NCI-H2227 (cell line): Measurements from ENCODE around the gene ARHGAP15.
A peak's percentile ranks its signal among the peaks of the same experiment; 100 is the strongest.

Experiments used
- DNase-seq: peaks from one replicate; lab custom pipeline; 2025; ENCODE audit not compliant: unreplicated experiment; lab: John Stamatoyannopoulos, UW

ARHGAP15 gene

DNA sequence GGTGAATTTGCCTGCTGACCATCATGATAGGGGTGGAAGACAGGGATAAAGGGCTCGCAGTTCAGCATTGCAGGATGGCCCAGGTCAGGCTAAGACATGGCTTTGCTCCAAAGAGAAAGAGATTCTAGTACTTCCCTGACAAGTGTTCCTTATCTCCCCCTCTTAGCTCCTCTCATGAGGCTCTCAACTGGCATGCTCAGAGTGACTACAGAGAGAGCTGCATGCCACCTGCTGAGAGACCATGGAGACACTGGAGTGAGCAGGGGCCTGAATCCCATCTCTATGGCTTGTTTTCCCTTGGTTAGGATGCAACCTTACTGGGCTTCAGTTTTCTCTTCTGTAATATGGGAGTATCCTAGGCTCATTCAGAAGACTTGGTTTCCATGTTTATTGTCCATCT is 94.3 kb downstream of the ARHGAP15 start:
- DNase-seq, result no peak

DNA sequence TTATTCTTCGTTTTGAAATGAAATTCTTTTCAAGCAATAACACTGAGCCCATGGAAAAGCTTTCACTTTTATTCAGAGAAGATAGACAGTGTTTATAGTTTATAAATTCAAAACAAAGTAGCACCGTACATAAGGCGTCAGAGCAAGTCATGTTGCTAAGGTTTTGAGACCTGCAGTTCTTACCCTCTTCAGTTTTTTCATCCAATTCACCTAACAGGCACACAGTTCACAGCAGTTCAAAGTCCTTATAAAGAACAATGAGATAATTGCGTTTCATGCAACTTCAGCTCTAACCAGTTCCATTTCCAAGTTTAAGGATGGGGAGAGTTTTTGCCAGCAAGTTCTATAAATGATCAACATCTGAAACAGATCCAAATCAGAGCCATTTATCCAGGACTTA is 96.7 kb downstream of the ARHGAP15 start:
- peak; percentile 31 for DNase-seq

DNA sequence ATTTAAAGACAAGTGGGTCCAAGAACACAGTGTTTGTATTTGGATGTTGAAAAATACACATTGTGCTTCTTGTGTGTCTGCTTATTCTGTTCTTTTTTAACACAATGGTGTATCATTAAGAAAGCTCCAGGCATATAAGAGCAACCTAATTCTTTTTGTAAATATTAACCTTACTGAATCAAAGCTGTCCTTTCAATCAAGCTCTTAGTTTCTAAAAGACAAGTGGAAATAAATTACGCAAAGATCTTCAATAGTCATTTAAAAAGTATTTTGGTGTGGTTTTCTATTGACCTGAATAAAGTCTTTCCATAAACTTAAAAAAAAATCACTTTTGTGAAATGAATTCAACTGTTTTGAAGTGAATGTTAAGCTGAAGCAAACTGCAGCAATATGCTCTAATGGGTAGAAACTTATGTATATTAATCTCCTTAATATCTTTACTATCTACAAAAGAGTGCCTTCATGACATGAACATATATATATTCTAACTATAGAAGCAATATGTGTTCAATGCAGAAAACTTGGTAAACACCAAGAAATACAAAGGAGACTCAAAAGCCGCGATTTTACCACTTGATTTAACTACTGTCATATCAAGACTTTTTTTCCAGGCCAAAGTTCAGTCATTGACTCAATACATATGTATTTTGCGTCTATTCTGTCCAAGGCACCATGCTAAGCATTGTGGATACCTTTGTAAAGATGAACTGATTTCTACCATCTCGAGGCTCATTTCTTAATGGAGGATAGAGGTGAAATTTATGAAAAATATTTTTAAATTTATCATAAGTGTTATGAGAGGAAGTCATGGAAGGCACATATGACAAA is 97.7 kb downstream of the ARHGAP15 start:
- DNase-seq, result no peak

DNA sequence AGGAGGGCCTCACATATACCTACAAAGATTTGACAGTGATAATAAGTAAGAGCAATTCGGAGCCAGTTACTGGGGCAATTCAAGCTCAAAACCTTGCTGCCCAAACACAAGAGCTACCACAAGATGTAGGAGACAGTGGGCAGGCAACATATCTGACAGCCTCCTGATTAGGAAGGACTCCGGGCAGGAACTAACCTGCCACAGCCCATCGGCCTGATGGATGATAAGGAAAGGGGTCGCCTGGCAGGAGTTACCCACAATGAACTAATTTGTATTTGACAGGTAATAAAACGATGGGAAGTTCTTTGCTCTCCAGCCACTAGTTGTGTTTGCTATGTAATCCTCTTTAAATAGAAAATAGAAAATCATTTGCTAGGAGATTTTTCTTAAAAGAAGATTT is 100.2 kb downstream of the ARHGAP15 start:
- no peak for DNase-seq

DNA sequence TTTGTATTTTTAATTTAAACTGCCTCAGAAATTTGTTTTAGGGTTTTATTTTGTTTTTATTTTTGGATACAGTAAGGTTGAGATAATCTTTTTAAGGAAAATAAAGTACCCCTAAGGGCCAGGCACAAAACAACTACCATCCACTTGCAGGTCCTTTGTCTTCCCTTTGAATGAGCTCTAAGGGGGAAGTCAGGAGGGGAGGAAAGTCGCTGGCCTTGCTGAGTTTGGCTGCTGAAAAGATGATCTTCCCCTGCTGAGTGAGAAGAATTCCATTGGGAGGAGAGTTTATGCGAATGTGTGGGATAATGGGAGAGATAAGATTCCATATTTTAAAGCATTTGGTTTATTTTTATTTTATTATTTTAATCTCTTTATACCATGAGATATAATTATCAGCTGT is 100.7 kb downstream of the ARHGAP15 start:
- no peak for DNase-seq

DNA sequence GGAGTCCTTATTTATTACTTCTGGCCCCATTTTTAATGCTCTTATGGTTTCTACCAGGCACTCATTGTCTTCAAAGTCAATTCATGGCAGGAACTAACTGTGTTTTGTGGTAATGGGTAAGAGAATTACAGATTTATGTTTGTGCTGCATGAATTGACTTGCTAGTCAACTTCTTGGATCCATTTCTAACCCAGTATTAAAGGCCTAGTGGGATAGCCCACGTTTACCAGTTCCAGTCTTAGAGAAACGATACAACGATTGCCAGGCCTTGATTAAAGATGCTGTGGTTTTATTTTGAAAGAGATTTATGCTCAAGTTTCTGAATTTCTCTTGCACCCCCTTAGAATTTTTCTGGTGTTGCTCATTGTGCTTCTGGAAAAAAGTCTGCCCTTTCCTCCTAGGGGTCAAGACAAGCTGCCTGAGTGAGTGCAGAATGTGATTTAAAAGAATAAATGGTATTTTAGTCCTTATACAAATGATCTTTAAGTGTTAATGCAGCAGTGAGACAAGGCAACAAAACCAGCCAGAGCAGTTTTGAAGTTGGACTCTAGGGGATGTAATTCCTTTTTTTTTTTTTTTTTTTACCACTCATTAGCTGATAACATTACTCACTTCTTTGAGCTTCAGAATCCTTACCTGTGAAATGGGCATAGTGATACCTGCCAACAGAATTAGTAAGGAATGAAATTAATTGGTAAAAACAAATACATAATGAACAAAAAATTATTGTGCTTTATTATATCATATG is 101.5 kb downstream of the ARHGAP15 start:
- no peak for DNase-seq

DNA sequence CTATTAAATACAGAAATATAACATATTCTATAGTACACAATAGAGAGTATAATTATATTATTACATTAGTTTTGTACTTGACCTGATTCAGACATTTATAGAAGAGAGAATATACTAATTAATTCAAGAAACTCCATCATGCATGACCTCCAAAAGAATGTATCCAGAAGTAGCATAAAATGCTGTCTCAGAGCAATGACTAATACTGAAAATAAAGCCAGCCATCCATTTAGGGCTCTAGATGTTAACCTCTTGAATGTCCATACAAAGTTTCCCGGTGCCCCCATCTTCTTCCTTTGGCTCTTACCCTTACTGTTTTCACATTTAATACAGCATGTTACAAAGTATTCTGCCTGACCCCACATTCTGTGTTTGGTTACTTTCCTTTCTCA is 102.0 kb downstream of the ARHGAP15 start:
- DNase-seq, result no peak

DNA sequence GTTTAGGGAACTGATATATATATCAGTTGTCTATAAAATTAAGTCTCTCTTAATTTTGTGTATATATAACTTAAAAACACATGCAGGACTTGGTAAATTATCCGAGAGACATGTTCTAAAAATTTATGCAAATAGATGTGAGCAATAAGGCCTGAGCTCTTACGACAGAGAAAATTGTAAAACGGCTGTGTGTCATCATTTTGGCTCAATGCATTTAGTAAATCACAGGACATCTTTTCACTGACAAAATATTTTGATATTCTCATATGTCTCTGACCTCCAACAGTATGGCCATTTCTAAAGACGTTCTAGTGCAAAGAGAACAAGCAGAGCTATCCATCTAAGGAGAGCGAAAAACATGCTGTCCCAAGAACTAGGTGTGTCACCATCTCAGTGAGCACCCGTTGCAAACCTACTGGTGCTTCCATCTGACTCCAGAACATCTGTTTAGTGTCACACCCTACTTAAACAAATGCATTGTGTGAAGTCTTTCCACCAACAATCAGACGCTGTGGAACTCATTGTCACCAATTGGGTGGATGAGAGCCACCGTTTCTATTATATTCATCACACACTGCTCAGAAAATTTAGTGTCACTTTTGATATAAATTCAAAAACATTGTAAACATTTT is 108.0 kb downstream of the ARHGAP15 start:
- no peak for DNase-seq

DNA sequence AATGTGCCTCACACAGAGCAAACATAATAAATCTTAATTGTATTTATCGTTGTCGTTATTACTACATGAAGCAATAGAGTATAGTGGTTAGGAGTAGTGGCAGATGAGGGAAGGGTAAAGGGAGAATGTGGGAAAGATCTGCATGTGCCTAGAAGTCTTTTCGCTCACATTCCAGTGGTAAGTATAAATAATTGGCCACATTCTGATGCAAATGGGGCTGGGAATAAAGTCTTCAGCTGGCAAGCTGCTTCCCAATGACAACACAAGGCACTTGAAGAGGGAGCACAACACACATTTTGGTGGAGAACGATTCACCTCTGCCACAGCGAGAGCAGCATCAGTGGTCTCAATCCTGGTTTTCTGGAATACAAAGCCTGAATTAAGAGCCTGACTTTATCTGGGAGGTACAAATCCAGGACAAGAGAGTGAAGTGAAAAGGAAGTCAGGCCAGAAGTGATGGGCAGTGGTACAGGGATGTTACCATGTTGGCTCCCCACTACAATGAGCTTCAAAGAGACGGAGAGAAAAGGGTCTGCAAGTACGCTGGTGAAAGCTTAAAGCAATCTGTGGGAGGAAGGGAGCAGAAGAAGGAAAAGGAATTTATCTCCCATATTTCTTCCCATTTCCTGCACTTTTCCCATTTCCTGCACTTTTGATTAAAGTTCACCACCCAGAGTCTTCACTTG is 112.3 kb downstream of the ARHGAP15 start:
- DNase-seq, result no peak

DNA sequence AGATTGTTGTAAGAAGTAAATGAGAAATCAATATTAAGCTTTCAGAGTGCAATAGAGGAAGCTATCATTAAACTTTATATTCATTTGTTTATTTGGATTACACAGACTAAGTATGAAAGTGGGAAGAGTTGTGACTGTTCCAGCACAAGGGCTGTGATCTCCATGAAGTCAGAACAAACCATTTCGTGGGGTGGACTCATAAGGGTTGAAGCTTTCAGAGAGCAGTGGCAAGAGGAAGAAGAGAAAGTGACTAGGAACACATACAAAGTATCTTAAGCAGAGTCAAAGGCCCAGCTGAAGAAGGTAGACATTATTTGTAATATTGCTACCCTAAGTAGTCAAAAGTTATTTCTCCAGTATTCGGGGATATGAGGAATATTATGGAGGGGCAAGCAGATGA is 117.0 kb downstream of the ARHGAP15 start:
- DNase-seq, result no peak

DNA sequence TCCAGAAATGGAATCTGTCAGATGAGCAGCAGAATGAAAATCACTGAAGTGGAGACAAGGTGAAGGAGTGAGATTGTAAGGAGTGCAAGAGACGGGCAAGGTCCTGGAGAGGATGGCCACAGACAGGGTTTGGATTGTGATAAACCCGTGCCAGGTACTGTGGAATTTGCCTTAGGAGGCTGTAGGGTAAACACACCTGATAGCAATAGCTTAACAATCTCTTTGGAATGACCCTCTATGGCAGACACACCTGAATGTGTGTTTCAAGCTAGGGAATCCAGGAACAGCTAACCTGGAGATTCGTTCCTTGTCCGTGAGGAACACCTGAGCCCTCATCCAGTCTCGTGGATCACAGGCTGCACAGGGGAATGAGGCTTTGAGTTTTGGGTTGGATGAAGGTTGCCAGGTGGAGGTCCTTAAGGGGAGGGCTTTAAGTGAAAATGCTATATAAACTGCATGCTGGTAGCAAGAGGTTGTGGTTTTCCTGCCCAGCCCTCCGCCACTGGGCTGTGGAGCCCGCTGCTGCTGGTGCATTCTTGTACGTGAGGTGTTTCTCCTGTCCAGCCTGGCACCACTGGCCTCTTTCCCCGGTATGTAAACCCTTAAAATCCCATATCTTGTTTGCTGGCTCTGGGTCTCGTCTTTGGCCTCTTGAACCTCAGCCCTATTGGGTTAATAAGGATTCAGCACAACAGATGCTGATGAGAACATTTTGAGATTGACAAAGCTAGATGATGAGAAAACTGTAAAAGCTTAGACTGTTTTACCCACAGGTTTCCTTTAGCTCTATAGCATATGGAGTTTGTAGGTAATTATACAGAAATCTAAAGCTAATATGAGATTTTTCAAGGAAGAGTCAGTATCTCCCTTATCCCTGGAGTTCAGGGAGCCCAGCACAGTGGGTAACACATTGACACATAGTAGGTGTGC is 117.9 kb downstream of the ARHGAP15 start:
- DNase-seq, result no peak

DNA sequence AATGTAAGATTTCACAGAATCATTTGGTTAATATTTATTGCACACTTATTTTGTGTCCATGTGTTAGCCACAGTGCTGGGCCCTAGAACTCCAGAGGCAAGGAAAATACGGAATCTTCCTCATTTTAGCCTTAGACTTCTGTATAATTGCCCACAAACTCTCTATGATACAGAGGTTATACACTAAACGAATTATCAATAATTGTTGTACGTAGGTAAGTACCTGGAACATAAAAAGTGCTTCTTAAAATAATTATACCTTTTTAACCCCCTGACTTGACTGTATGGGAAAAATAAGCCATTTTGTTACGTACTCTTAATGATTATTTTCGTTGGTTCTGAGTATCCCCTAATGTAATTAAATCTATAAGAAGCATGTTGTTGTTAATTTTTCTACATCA is 119.4 kb downstream of the ARHGAP15 start:
- DNase-seq, result no peak

DNA sequence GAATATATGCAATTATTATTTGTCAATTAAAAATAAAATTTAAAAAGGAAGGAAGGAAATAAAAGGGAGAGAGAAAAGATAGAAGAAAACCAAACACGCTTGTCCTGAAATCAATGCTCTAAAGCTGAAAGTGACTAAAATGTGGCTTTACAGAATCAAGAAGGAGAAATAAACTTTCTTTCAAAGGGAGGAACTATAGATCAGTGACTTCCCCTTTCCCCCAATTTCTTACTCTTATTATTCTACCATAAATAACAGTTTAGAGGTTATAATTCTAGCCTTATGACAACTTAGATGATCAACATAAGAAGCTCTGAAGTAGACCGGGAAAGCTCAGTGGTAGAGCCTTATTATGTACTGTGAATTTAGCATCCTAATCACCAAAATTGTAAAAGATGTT is 122.5 kb downstream of the ARHGAP15 start:
- DNase-seq, result no peak

DNA sequence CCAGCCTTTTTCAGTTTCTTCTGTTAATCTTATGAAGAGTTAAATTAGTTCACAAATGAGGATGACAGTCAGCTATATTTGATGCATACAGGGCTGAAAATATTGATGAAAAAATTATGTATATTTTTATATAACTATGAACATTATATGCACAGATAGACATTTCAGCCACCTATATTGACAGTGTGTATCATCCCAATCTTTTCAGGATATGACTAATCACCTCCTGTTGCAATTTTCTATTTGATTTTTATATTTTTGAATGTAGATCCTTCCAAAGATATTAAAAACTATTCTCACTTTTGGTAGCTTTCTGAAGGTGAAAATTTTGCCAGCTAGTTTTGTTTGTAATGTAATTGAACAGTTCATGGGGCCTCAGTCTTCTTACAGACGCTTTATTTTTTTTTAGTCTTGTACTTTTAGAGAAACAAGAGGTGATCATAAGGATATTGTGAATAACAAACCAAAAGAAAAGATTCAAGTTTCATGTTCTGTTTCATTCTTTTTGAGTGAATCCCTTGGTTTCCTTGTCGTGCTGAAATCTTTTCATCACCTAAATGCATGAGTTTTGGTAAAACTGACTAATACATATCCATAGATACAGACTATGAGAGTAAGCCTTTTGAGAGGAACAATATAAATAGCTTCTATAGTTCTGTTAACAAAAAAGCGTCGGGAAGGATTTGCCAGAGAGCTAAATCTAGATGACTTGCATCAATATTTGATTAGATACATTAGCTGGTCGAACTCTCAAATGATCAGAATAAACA is 123.1 kb downstream of the ARHGAP15 start:
- no peak for DNase-seq

DNA sequence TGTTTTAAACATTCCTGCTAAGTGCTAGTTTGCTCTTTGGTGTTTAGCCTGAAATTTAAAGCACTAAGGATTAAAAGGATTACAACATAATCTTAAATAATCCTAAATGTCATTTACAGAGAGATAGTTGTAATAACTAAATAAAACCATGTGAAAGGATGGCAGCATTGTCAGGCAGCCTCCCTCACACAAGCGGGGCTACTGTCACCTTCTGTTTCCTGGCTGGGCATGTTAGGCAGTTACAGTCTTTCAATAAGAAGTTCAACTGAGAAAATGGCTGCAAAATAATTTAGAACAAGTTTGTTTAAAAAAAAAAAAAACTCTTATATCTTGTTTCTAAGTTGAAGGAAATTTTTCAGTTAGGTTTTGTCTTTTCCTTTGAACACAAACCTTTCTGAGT is 124.9 kb downstream of the ARHGAP15 start:
- DNase-seq, result no peak

DNA sequence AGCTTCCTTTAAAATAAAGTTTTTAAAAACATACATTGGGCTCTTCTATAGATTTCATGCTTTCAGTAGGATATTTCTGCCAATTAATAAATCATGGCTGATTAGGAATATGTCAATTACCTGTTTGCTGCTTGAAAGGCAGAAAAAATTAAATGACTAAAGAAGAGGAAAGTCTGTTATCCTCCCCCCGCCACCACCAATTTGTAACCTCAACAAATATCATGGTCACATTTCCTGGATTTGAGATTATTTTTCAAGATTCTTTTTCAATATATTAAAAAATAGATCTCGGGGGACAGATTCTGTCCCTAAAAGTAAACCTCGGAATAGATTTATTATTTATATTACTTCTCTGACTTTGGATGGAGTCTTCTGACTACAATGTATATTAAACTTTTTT is 125.9 kb downstream of the ARHGAP15 start:
- no peak for DNase-seq

DNA sequence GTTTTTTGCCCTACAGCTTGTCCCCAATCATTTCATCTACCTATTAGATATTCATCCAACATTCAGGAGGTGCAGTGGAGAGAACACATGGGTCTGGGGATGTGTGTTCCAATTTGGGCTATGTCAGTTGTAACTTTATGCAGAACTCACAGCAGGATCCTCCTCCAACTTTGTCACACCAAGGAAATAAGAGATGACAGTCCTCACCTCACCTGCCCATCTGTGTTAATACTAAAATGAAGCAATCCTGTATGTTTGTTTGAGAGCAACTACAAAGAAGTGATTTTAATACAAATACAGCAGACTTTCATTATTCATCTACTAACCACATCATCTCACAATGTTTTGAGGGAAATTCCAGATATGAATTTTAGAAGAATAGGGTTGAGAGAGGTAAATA is 126.7 kb downstream of the ARHGAP15 start:
- DNase-seq, result no peak

DNA sequence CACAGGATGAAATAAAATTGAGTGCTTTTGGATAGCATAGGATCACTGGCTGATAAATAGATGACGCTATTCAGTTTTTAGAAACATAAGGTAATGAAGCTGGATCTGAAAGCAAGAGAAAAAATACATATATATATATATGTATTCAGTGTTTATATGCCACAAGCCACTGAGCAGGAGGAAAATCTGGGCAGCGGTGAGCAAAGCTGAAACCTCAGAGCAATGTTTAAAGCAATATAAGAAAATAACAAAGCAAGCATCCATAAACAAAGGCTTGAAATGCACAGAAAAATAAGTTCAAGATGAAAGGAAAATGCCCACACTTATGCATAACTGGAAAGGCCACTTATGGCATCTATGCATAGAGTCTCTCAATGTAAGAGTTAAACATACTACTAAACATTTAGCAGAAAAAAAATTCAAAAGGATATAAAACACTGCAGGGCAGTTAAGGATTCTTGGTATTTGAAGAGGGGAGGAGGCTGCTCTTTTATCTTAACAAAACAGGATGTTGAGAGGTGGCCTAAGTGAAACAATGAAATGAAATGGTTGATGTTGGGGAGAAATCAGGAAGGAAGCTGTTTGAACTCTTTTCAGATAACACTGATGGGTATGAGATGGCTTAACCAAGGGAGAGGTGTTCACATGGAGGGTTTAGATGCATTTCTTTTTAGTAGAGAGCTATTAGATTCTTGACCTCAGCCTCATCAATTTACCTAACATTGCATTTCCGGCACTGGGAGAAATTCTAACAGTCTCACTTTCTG is 129.1 kb downstream of the ARHGAP15 start:
- no peak for DNase-seq

DNA sequence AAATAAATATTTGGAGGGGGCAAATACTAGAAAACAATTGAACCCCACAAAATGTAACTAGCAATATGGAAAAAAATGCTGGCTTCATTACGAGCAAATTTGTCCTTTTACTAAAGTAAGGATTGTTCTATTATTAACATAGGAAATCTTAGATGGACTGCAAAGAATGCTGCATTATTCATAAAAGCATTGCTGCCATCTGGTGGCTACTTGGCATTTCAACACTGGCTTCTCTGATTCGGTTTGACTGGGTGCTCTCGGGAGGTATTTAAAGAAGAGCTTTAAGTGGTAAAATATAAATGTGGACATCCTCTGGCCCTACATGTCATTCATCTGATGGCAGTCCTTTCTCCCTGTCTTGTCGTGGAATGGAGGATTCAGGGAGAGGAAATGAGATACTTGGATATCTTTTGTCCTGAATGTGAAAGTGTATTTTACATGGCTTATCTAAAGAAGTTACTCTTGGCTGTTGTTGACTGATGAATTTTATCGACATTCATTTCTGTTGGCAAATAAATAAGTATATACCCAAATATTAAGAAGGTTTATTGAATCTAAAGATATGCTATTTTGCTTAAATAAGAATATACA is 130.2 kb downstream of the ARHGAP15 start:
- DNase-seq, result peak; percentile 90
